PC-9 (cell line): ENCODE measurements around the gene ZNF319.

Experiments
- EZH2 ChIP-seq: fragments of 200-600 bp; sonication (generic); IDR thresholded peaks from 2 replicates; pipeline ENCODE4 v1.8.0; 2017; ENCODE audit warnings: antibody characterized with exemption, low read depth
- TF ChIP-seq, protein P1 (sequence below): fragments of 200-600 bp; sonication (generic); conservative IDR thresholded peaks from 2 replicates; pipeline ENCODE4 v1.6.1; 2017; ENCODE audit warnings: mixed run types, antibody characterized with exemption, mild to moderate bottlenecking, moderate library complexity

DNA sequence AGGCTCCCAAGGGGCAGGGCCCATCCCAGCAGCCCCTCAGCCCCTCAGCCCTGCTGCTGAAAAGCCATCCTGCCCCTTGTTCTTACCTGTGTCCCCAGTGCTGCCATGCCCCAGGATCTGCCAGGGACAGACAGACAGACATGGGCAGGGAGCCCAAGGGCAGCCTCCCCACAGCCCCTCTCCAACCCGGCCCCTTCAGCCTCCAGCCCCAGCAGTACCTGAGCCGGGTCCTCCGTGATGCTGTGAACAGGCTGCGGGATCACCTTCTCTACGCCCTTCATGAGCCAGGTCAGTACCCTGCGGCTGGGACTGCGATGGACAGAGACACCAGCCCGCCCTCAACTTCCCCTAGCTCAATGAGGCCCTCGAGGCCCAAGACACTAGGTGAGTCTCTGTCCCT, 37.7 kb downstream of the ZNF319 start:
- no peak for TF ChIP-seq EZH2
- TF ChIP-seq, protein P1, sequence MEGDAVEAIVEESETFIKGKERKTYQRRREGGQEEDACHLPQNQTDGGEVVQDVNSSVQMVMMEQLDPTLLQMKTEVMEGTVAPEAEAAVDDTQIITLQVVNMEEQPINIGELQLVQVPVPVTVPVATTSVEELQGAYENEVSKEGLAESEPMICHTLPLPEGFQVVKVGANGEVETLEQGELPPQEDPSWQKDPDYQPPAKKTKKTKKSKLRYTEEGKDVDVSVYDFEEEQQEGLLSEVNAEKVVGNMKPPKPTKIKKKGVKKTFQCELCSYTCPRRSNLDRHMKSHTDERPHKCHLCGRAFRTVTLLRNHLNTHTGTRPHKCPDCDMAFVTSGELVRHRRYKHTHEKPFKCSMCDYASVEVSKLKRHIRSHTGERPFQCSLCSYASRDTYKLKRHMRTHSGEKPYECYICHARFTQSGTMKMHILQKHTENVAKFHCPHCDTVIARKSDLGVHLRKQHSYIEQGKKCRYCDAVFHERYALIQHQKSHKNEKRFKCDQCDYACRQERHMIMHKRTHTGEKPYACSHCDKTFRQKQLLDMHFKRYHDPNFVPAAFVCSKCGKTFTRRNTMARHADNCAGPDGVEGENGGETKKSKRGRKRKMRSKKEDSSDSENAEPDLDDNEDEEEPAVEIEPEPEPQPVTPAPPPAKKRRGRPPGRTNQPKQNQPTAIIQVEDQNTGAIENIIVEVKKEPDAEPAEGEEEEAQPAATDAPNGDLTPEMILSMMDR, result no peak
